Measurements from ENCODE around the gene EYS.

The EYS gene

GRCh38 chr6:64973142-64973541, 733.9 kb downstream of the EYS start:
- TF ChIP-seq EZH2 (optimal IDR thresholded peaks at IDR 0.05; ENCODE audit: low read depth, low read length) (no peak), EZH2phosphoT487 (IDR thresholded peaks at IDR 0.05; ENCODE audit: low read length) (no peak), CTCF (IDR thresholded peaks at IDR 0.05; ENCODE audit: low read length) (no peak)

GRCh38 chr6:64969139-64969538, 737.9 kb downstream of the EYS start:
- no peaks in the 10 kb centered on the region for H3K27me3 ChIP-seq (replicated peaks; ENCODE audit: insufficient read depth, low read length)
- H3K79me2 ChIP-seq (ENCODE audit: low read length) = no peaks in the 10 kb centered on the region

More at GRCh38 chr6:64973142-64973541, 733.9 kb downstream of the EYS start:
- DNase-seq = no peak
- H3K79me2 ChIP-seq (ENCODE audit: low read length) = no peaks in the 10 kb centered on the region
- no peaks in the 10 kb centered on the region for H3K27me3 ChIP-seq (replicated peaks; ENCODE audit: insufficient read depth, low read length)
- no peak overlapping the region for H3K9ac ChIP-seq (ENCODE audit: low read length)
- H3K9me3 ChIP-seq (replicated peaks; ENCODE audit: insufficient read depth, low read length) = no peaks in the 10 kb centered on the region
- no peaks in the 10 kb centered on the region for H4K20me1 ChIP-seq (ENCODE audit: insufficient read depth, low read length)
- no peak overlapping the region for H3K4me2 ChIP-seq (ENCODE audit: low read depth, low read length)
- no peaks in the 10 kb centered on the region for H3K36me3 ChIP-seq (replicated peaks; ENCODE audit: insufficient read depth, low read length)
- H3K9me2 ChIP-seq (replicated peaks; ENCODE audit: insufficient read depth, low read length) = no peaks in the 10 kb centered on the region
- H3K4me1 ChIP-seq (ENCODE audit: low read length) = no peaks in the 10 kb centered on the region
- H3F3A ChIP-seq (ENCODE audit: insufficient read depth, low read length) = no peaks in the 10 kb centered on the region
- H2AFZ ChIP-seq (ENCODE audit: low read length) = no peak overlapping the region
- no peak overlapping the region for H3K4me3 ChIP-seq (ENCODE audit: low read length)
- H3K27ac ChIP-seq (ENCODE audit: low read length) = no peak overlapping the region

GRCh38 chr6:64955435-64955848, 751.6 kb downstream of the EYS start:
- H4K20me1 ChIP-seq (ENCODE audit: insufficient read depth, low read length) = no peaks in the 10 kb centered on the region
- no peak for DNase-seq
- no peak overlapping the region for H3K4me2 ChIP-seq (ENCODE audit: low read depth, low read length)
- no peaks in the 10 kb centered on the region for H3K9me3 ChIP-seq (replicated peaks; ENCODE audit: insufficient read depth, low read length)
- no peaks in the 10 kb centered on the region for H3F3A ChIP-seq (ENCODE audit: insufficient read depth, low read length)
- no peak overlapping the region for H3K27ac ChIP-seq (ENCODE audit: low read length)
- no peaks in the 10 kb centered on the region for H3K9me2 ChIP-seq (replicated peaks; ENCODE audit: insufficient read depth, low read length)
- H3K36me3 ChIP-seq (replicated peaks; ENCODE audit: insufficient read depth, low read length) = no peaks in the 10 kb centered on the region
- no peaks in the 10 kb centered on the region for H3K27me3 ChIP-seq (replicated peaks; ENCODE audit: insufficient read depth, low read length)
- H3K9ac ChIP-seq (ENCODE audit: low read length) = no peak overlapping the region
- H3K4me3 ChIP-seq (ENCODE audit: low read length) = no peak overlapping the region
- TF ChIP-seq EZH2 (optimal IDR thresholded peaks at IDR 0.05; ENCODE audit: low read depth, low read length) = no peak
- TF ChIP-seq EZH2phosphoT487 (IDR thresholded peaks at IDR 0.05; ENCODE audit: low read length) = no peak
- TF ChIP-seq CTCF (IDR thresholded peaks at IDR 0.05; ENCODE audit: low read length) = no peak
- no peaks in the 10 kb centered on the region for H3K4me1 ChIP-seq (ENCODE audit: low read length)
- no peaks in the 10 kb centered on the region for H3K79me2 ChIP-seq (ENCODE audit: low read length)
- no peak overlapping the region for H2AFZ ChIP-seq (ENCODE audit: low read length)

More at GRCh38 chr6:64969139-64969538, 737.9 kb downstream of the EYS start:
- H3F3A ChIP-seq (ENCODE audit: insufficient read depth, low read length) = no peaks in the 10 kb centered on the region
- DNase-seq = no peak
- TF ChIP-seq EZH2 (optimal IDR thresholded peaks at IDR 0.05; ENCODE audit: low read depth, low read length) = no peak
- no peak for TF ChIP-seq CTCF (IDR thresholded peaks at IDR 0.05; ENCODE audit: low read length)
- no peak for TF ChIP-seq EZH2phosphoT487 (IDR thresholded peaks at IDR 0.05; ENCODE audit: low read length)
- H3K27ac ChIP-seq (ENCODE audit: low read length) = no peak overlapping the region
- no peak overlapping the region for H3K4me3 ChIP-seq (ENCODE audit: low read length)
- no peaks in the 10 kb centered on the region for H3K9me2 ChIP-seq (replicated peaks; ENCODE audit: insufficient read depth, low read length)
- no peaks in the 10 kb centered on the region for H3K4me1 ChIP-seq (ENCODE audit: low read length)
- no peaks in the 10 kb centered on the region for H3K9me3 ChIP-seq (replicated peaks; ENCODE audit: insufficient read depth, low read length)
- H3K9ac ChIP-seq (ENCODE audit: low read length) = no peak overlapping the region
- no peaks in the 10 kb centered on the region for H4K20me1 ChIP-seq (ENCODE audit: insufficient read depth, low read length)
- no peaks in the 10 kb centered on the region for H3K36me3 ChIP-seq (replicated peaks; ENCODE audit: insufficient read depth, low read length)
- H2AFZ ChIP-seq (ENCODE audit: low read length) = no peak overlapping the region
- H3K4me2 ChIP-seq (ENCODE audit: low read depth, low read length) = no peak overlapping the region

Measured in MM.1S (cell line).